ENCODE data around the gene TMEM26.

Gene TMEM26

DNA sequence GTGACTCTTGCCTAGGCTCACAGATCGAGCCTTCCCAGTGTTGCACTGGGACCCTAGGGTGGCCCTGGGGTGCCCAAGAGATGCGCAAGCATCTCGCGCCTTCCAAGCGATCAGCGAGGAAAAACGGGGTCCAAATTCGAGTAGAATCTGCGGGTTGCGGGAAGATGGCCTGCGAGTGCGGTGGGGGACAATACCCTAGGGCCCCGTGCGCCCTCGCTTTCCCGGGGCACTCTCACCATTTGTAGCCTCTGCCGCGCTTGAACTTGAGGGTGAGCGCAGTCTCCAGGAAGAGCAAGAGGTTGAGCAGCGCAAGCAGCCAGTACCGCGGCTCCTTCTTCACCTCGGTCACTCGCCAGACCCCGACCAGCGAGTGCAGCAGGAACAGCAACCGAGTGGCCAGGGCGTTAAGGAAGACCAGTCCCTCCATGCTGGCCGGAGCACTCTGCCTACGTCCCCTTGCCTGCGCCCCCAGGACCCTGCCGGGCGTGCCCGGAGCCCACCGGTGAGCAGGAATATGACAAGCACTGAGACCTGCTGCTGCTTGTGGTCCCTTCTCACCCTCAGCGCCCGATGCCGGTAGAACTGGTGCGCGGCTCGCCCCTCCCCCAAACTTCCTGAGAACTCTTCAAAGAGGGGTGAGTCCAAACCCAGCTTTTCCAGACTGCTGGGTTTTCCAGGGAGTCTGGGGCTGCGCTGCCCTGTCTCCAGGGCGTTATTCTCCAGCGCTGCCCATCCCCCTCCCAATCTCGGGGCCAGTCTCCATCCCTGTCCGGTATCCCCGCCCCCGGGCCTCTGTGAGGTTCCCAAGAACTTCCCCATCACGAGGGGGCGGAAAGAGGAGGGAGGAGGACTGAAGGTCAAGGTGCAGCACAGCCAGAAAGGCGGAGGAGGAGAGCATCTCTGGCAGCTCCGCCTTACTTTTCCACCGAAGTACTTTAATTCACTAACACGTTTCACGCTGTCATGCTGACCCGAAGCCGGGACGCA, at the start of gene TMEM26:
Gene TMEM26 (minus strand): TSS at position 727 of the 987 bp plus-strand sequence. CDS start 300 bp downstream, at position 427.
- DNase-seq = no peak

GRCh38 chr10:61500460-61500859, 47.3 kb upstream of the TMEM26 start:
- no peak for DNase-seq

- no peak for DNase-seq
Observed at GRCh38 chr10:61492364-61492995, 39.3 kb upstream of the TMEM26 start.

GRCh38 chr10:61487506-61487905, 34.3 kb upstream of the TMEM26 start:
- no peak for DNase-seq

GRCh38 chr10:61486738-61487396, 33.7 kb upstream of the TMEM26 start:
- DNase-seq = no peak

- DNase-seq = no peak
Observed at GRCh38 chr10:61486251-61486650, 33.1 kb upstream of the TMEM26 start.

DNA sequence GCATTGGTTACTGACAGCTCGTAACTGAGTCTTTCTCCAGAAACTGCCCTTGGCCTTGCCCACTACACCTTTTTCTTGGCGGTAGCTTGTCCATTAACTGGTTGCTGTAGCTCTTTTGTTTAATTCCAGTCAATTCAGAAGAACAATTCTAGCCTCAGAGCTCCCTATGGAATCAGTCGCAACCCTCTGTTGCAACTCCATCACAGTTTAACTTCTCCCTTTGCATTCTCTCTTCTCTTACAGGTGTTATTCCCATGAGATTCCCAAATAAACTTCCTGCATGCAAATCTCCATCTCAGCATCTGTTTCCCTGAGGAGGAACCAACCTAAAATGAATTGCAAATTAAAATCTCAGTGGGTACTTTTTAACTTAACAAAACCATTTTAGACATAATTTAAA, 28.4 kb upstream of the TMEM26 start:
- no peak for DNase-seq

DNA sequence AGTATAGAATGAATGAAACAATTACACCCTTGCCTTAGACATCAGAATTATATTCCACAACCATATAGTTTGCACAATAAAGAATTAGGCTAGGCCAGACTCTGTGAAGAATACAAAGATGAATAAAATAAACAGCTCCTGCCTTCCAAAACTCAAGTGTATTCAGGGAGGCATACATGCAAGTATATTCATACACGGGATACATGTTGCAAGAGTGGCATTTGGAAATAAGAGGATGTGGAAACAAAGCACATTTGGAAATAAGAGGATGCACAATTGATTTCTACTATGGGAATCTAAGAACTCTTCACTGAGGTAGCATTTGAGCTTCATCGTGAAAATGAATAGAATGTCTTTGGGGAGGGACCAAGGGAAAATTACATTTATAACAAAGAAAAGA, 27.0 kb upstream of the TMEM26 start:
- no peak for DNase-seq

DNA sequence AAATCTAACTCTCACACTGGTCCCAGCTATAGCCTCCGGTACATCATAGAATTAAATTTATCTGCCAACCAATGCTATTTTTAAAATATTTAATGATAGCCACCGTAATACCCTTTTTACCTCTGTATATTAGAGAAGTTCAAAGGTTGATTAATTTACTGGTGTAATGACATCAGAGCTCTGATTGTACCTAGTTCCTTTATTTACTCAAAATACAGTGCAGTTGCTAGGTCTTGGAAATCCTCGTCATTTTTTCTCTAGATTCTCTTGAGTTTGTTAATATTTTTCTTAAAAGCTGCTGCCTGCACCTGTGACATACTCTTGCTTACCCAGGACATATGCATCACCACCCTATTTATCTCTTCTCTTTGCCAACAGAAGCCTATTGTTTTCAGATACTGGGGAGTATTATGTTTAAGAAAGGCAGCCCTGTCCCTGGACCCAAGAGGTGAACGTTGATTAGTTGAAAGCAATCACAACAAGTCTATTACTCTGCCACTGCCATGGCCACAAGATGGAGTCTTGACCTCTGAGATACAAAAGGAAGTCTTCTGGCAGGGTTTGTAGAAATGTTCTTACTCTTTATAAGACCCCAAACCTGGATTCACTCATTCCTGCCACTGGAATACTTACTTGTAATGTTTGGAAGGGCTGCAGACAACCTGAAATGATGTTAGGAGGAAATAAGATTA, 25.6 kb upstream of the TMEM26 start:
- no peak for DNase-seq

GRCh38 chr10:61477451-61477850, 24.3 kb upstream of the TMEM26 start:
- DNase-seq = no peak

GRCh38 chr10:61476529-61476928, 23.3 kb upstream of the TMEM26 start:
- DNase-seq = no peak

- DNase-seq = no peak
Observed at GRCh38 chr10:61475449-61475873, 22.3 kb upstream of the TMEM26 start.

- DNase-seq = no peak
Observed at GRCh38 chr10:61472090-61472674, 19.0 kb upstream of the TMEM26 start.

GRCh38 chr10:61471491-61471890, 18.3 kb upstream of the TMEM26 start:
- DNase-seq = no peak

DNA sequence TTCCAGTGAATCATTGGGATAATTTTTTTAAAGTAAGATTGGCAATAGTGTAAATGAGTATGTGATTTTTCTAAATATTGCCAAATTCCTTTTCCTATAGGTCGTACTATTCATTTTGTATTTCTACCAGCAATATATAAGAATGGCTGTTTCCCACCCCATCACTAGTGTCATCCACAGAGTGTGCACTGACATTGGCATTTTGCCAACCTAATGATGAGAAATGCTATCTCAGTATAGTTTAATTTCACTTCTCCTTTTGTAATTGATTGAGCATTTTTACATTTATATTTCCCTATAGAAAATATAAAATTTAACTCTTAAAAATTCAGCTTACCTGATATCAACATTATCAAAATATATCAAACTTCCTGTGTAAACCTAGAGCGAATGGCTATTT, 17.6 kb upstream of the TMEM26 start:
- DNase-seq = no peak

DNA sequence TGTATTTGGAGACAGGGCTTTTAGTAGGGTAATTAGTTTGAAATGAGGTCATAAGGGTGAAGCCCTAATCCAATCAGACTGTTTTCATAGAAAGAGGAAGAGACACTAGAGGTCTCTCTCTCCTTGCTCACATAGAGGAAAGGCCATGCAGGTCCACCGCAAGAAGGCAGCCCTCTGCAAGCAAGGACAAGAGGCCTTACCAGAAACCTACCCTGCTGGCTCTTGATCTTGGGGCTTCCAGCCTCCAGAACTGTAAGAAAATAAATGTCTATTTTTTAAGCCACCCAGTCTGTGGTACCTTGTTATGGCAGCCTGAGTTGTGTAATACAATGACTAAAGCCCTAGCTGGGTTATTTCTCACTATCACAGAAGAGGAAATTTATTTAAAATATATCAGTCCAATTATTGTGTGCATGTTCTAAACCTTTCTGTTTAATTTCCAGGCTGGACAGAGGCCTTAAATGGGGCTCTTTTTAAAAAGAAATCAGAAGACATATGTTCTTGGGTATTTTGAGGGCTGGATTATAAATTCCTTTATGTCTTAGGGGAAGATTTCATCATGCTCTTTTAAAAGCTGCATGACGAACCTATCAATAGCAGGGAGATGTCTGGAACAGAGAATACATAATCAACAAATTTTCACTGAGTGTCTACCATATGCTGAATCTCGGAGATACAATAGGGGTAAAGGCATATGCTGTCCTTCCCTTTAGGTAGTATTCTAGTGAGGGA, 12.9 kb upstream of the TMEM26 start:
- DNase-seq = no peak

DNA sequence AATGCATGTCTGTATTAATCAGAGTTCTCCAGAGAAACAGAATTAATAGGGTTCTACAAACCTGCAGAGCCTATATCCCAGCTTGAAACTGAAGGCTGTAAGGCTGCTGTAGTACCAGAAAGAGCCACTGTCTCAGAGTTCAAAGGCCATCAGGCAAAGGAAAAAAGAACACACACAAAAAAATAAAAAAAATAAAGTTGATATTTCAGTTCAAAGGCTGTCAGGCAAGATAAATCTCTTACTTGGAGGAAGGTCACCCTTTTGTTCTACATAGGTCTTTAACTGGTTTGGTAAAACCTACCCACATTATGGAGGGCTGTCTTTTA, 12.0 kb upstream of the TMEM26 start:
- DNase-seq = no peak

DNA sequence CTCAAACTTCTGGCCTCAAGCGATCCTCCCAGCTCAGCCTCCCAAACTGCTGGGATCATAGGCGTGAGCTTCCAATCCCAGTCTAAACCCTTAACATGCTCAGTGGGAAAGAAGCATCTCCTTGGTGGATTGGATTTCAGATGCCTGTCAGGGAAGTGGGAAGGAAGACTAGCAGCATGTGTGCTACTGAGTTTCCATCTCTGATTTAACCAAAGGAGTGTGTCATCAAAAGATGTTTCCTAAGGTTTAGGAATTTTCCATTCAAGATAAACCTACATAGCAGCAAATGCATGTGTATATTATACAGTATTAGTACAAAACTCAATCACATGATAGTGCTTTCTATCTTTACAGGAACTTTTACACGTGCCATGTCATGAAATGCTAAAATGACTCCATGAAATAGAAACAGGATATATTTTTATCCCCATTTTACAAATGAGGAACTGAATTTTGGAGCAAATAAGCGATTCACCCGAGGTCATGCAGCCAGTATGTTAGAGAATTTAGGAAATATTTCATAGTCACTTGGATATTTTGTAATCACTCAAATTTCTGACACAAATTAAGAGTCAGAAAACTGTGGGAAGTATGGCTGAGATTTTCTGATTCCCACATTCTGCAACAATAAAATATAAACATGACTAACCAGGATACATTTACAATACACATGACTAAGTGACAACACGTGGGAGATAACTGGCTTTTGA, 11.4 kb upstream of the TMEM26 start:
- no peak for DNase-seq

GRCh38 chr10:61463035-61463909, 10.1 kb upstream of the TMEM26 start:
- no peak for DNase-seq

DNA sequence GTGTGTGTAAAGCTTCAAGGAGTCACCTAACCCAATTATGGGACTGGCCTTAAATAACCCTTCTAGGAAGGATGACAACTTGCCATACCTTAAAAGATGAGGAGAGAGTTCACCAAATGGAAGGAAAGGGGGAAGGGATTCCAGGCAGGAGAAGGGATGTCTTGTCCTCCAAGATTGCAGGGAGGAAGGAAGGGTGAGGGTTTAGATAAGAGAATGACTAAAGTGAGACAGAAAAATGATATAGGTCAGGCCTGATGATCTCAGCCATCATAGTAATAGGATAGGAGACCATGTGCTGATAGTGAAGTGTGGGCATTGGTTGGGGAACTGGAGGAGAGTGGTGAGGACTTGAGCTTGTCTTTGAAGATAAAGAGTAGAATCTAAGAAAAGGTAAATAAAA, 7.7 kb upstream of the TMEM26 start:
- DNase-seq = no peak
